ENCODE data around the gene MSTO1. TPM values are rescaled to one million over a fixed set of nuclear protein-coding genes. Genes with fewer than 3 reads are reported as not detected.
"Not testable (repeated sequence)": the region's sequence is repeated elsewhere in the genome, so short reads cannot be mapped to it uniquely, and the experiment has no call there.

The MSTO1 gene
- total RNA-seq, 1 donor from 2014 or later, result 56.6 TPM

DNA sequence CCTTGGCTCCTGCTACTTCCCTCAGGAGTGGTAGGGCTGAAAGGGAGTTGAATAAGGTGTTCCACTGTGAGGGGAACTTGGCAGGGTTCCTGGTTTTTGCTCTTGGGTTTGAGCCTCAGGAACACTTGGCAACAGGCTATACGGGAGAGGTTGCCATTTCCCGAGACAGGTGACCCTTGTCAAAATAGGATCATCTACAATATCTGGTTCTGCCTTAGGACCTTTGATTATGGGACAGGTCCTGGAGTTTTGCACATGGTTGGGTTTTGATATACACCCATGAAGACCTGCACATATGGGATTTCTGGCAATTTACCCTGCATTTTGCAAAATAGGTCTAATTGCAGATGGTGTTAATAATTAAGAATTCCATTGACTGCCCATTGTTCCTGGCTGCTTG, 47.4 kb downstream of the MSTO1 start:
- ATAC-seq, result no peak
- DNase-seq (ENCODE audit: low spot score), result no peak
- intact Hi-C loops (cut with DNase I), result no loop called here

- ATAC-seq; intact Hi-C loops (cut with DNase I); DNase-seq (ENCODE audit: low spot score): not testable (repeated sequence)
These were observed 51.2 kb downstream of the MSTO1 start for GRCh38 chr1:155661239-155661638.

Other genes with a start within 250 kb of the MSTO1 start
- gene ASH1L, start 47.4 kb upstream of the MSTO1 start, total RNA-seq, result 129 TPM
- 133 TPM for gene YY1AP1, start 78.6 kb downstream of the MSTO1 start, total RNA-seq
- 65.6 TPM for gene DAP3, start 78.9 kb downstream of the MSTO1 start, total RNA-seq
- 79.6 TPM for gene GON4L, start 247.0 kb downstream of the MSTO1 start, total RNA-seq
- gene SYT11, start 249.3 kb downstream of the MSTO1 start, total RNA-seq, result 45.0 TPM

Data from sciatic nerve (tissue), 2 donors.